ENCODE results near the gene CCL22. TPM values are rescaled to one million over a fixed set of nuclear protein-coding genes. Genes with fewer than 3 reads are reported as not detected.

Gene CCL22
- total and polyA plus RNA-seq, 2 of the 4 experiments (the other 2 are of a cell fraction) = not detected

DNA sequence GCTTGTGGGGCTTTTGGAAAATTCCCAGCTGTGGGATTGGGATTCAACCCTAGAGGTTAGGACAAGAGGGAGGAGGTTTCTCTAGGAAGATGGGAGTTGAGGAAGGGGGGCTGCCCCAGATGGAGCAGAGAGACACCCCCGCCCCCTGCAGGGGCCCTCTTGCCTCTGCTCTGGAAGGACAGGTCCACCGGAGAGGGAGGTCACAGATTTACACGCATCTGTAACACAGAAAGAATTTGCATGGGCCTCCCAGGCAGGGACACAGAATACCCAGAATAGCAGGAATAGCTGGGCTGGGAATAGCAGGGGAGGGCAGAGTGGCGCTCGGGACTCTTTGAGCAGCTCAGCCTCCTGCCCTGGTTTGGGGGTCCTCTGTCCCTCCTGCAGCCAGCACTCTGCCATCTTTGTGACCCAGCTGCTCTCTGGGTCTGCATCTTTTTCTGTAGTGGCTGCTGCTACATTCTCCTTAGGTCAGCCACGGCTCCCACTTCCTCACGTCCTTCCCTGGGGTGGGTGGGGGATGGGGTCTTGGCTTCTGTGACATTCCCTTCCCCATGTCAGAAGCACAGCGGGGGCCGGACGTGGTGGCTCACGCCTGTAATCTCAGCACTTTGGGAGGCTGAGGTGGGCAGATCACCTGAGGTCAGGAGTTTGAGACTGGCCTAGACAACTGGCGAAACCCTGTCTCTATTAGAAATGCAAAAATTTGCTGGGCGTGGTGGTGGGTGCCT lies 40.2 kb upstream of the CCL22 start:
- ChIA-PET POLR2A (ENCODE audit: unreplicated experiment) (no interaction called here), CTCF (no interaction called here)
- ATAC-seq (ENCODE audit: low read depth) (peak; percentile 85), DNase-seq (peak; percentile 39)
- Histone ChIP-seq H2AK5ac (ENCODE audit: low read depth, low read length) (0 out of 2 replicates have a peak overlapping the region, but pooled peaks have one; percentile 30), H4K91ac (ENCODE audit: insufficient read depth, low read depth, low read length) (no peak overlapping the region), H2BK120ac (ENCODE audit: low read depth, low read length) (0 out of 2 replicates have a peak overlapping the region, but pooled peaks have one; percentile 20), H3K27me3 (ENCODE audit: control insufficient read depth, insufficient read depth, low read length) (peaks cover 10% of the 10 kb centered on the region), H4K5ac (ENCODE audit: low read depth, low read length) (no peak overlapping the region), H2AFZ (replicated peaks; ENCODE audit: low read length, poor library complexity) (peak overlapping the region; percentile 57), H2BK20ac (ENCODE audit: low read depth, low read length) (no peak overlapping the region), H4K20me1 (ENCODE audit: insufficient read depth, low read length) (no peaks in the 10 kb centered on the region), H3K4me1 (ENCODE audit: control insufficient read depth, insufficient read depth, low read length) (peaks cover 7% of the 10 kb centered on the region), H3K79me1 (ENCODE audit: low read depth in 1 of 2, low read length in 2 of 2) (no peaks in the 10 kb centered on the region), H3K14ac (replicated peaks; ENCODE audit: low read depth, low read length) (no peak overlapping the region), H2BK5ac (ENCODE audit: low read depth, low read length, poor library complexity, severe bottlenecking) (no peak overlapping the region), H2BK15ac (ENCODE audit: low read depth, low read length) (no peak overlapping the region), H3K4me3 (ENCODE audit: insufficient read depth, low read depth, low read length) (no peak overlapping the region), H3K4me2 (ENCODE audit: low read depth, low read length) (no peak overlapping the region), H4K8ac (ENCODE audit: low read depth in 2 of 2, low read length in 2 of 2) (no peak overlapping the region; a peak in 1 of 4 replicates), H3K4ac (ENCODE audit: low read depth, low read length) (no peak overlapping the region), H3K27ac (ENCODE audit: insufficient read depth, low read length) (no peak overlapping the region), H3K23ac (ENCODE audit: low read depth, low read length) (no peak overlapping the region), H3K56ac (ENCODE audit: extremely low read depth, insufficient read depth, low read length) (no peak overlapping the region), H3K9me1 (ENCODE audit: insufficient read depth, low read length) (peaks cover 7% of the 10 kb centered on the region), H3K18ac (ENCODE audit: low read depth, low read length) (no peak overlapping the region), H3K36me3 (ENCODE audit: control insufficient read depth, insufficient read depth, low read length) (no peaks in the 10 kb centered on the region), H3K9ac (ENCODE audit: low read depth, low read length) (no peak overlapping the region), H2AK9ac (replicated peaks; ENCODE audit: low read depth, low read length, poor library complexity) (no peak overlapping the region), H3K9me3 (ENCODE audit: control insufficient read depth, insufficient read depth, low read length) (no peaks in the 10 kb centered on the region)
- in situ Hi-C loops (cut with MboI; ENCODE audit: low sequenced_read_pairs) = no loop called here
- no TSS peak for BruUV-seq (replicated peaks)
- 100% methylated on average over 1 of the region's 13 CpGs; no CpG with 5 or more reads in 1 of the 2 experiments for WGBS, 2 experiments (ENCODE audit: extremely low coverage in 2 of 2, insufficient read length in 1 of 2)
- no peak for TF ChIP-seq MAZ (IDR thresholded peaks at IDR 0.05; ENCODE audit: borderline replicate concordance, low read depth, low read length)
- no peak for TF ChIP-seq POLR2A (IDR thresholded peaks at IDR 0.05; ENCODE audit: low read depth, low read length)
- TF ChIP-seq, protein P1, sequence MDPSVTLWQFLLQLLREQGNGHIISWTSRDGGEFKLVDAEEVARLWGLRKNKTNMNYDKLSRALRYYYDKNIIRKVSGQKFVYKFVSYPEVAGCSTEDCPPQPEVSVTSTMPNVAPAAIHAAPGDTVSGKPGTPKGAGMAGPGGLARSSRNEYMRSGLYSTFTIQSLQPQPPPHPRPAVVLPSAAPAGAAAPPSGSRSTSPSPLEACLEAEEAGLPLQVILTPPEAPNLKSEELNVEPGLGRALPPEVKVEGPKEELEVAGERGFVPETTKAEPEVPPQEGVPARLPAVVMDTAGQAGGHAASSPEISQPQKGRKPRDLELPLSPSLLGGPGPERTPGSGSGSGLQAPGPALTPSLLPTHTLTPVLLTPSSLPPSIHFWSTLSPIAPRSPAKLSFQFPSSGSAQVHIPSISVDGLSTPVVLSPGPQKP (IDR thresholded peaks at IDR 0.05; ENCODE audit: borderline replicate concordance, low read depth, low read length) = no peak
- TF ChIP-seq CTCF (conservative IDR thresholded peaks at IDR 0.05; ENCODE audit: low read depth, low read length) = no peak
- TF ChIP-seq FOS (IDR thresholded peaks at IDR 0.05; ENCODE audit: low read depth, low read length) = no peak
- dilution Hi-C loops (cut with HindIII; ENCODE audit: low sequenced_read_pairs, unreplicated experiment) = no loop called here
- intact Hi-C loops (cut with micrococcal nuclease) = no loop called here

Measured in IMR-90 (cell line).